Mucosa of stomach (tissue), 1 donor: ENCODE data around the gene RNF151.
A peak's percentile ranks its signal among the peaks of the same experiment; 100 is the strongest.

Source experiments
- H3K27me3 ChIP-seq: one replicate; pipeline ENCODE4 v1.7.0; 2013; ENCODE audit warnings: mild to moderate bottlenecking, low read length; ENCODE audit not compliant: control insufficient read depth, insufficient read depth
- H3K36me3 ChIP-seq: one replicate; pipeline ENCODE4 v1.7.0; 2013; ENCODE audit warnings: low read length; ENCODE audit not compliant: control insufficient read depth, insufficient read depth
- H3K4me1 ChIP-seq: one replicate; pipeline ENCODE4 v1.7.0; 2013; ENCODE audit warnings: mild to moderate bottlenecking, low read length; ENCODE audit not compliant: control insufficient read depth, insufficient read depth
- H3K4me3 ChIP-seq: one replicate; pipeline ENCODE4 v1.7.0; 2013; ENCODE audit warnings: low read length
- H3K9ac ChIP-seq: one replicate; pipeline ENCODE4 v1.7.0; 2013; ENCODE audit warnings: mild to moderate bottlenecking, low read length, moderate library complexity
- H3K9me3 ChIP-seq: one replicate; pipeline ENCODE4 v1.7.0; 2013; ENCODE audit warnings: mild to moderate bottlenecking, low read length, moderate library complexity; ENCODE audit not compliant: control insufficient read depth
- donor health status: Pancreatic carcinoma.

Gene RNF151

DNA sequence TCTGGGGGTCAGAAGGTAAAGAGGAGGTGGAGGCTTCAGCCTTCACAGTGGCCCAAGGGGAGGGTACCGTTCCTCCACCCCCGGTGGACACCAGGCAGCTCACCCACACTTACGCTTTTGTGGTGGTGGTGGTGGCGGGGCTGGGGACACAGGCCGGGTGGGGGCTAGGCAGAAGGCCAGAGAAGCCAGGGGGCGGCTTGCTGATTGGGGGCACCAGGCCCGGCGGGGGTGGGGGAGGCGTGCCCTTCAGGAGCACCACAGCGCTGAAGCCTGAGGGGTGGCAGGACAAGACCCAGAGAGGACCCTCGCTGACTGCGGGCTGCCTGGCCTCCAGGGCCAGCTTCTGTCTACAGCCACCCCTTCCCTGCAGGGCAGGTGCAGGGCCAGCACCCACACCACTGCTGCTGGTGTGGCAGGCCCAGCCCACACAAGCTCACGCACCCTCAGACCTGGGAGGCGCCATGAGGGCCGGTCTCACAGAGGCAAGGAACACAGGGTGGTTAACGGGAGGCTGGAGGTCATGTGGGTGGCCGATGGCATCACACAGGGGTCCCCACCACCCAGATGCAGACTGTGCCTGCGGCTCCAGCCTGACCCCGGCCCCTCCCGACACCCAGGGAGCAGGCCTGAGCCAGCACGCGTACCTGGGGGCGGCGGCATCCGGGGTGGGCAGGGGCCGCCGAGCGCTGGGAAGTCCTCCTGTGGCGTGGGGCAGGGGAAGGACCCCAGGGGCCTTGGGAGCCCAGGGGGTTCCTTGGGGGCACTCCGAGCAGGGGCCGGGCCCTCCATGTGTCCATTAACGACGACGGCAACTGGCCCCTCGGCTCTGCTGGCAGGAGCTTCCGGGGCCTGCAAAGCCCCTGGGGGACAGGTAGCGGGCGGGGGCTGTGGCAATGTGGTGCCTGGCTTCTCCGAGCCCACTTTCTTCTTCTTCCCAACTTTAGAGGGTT is 32.5 kb downstream of the RNF151 start:
- Histone ChIP-seq H3K9ac (no peak overlapping the region), H3K36me3 (peaks cover 5% of the 10 kb centered on the region), H3K4me1 (peaks cover 8% of the 10 kb centered on the region), H3K27me3 (no peaks in the 10 kb centered on the region), H3K4me3 (no peak overlapping the region), H3K9me3 (no peaks in the 10 kb centered on the region)

DNA sequence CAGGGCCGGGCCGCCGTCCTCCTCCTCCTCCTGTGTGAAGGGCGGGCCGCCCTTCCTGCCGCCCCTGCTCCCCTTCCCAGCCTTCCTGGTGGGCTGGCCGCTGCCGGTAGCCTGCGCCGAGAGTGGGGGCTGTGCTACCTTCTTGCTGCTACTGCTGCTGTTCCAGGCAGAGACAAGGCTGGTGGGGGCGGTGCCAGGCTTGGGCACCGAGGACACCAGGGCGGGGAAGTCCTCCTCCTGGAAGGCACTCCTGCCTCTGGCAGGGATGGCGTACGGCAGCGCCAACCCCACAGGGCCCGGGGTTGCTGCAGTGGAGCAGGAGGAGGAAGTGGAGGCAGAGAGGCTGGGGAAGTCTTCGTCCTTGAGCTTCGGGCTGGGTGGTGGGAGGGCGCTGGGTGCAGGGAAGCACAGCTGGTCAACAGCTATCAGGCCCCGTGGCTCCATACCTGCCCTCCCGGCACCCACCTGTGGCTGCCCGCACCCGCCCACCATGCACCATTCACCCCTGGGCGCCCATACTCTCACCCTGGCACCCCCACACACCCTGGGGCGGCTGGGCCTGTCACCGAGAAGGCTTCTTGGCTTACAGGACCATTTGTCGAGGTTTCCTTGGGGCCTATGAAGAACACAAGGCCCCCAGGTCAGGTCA is 33.3 kb downstream of the RNF151 start:
- Histone ChIP-seq H3K4me3 (no peak overlapping the region), H3K4me1 (peaks cover 17% of the 10 kb centered on the region), H3K27me3 (no peaks in the 10 kb centered on the region), H3K9me3 (no peaks in the 10 kb centered on the region), H3K36me3 (peaks cover 5% of the 10 kb centered on the region), H3K9ac (no peak overlapping the region)

- peaks cover 27% of the 10 kb centered on the region for H3K4me1 ChIP-seq
- peaks cover 5% of the 10 kb centered on the region for H3K36me3 ChIP-seq
- H3K4me3 ChIP-seq: no peak overlapping the region
- H3K9ac ChIP-seq: no peak overlapping the region
- H3K9me3 ChIP-seq: no peaks in the 10 kb centered on the region
- H3K27me3 ChIP-seq: no peaks in the 10 kb centered on the region
These were observed 34.4 kb downstream of the RNF151 start for GRCh38 chr16:2001035-2001434.

- Histone ChIP-seq H3K27me3 (no peaks in the 10 kb centered on the region), H3K4me1 (peaks cover 34% of the 10 kb centered on the region), H3K9ac (no peak overlapping the region), H3K36me3 (peaks cover 5% of the 10 kb centered on the region), H3K4me3 (no peak overlapping the region), H3K9me3 (no peaks in the 10 kb centered on the region)
These were observed 35.0 kb downstream of the RNF151 start for GRCh38 chr16:2001456-2002355.

GRCh38 chr16:2002406-2003230 is 36.0 kb downstream of the RNF151 start:
- H3K4me3 ChIP-seq: no peak overlapping the region
- no peaks in the 10 kb centered on the region for H3K27me3 ChIP-seq
- H3K9me3 ChIP-seq: no peaks in the 10 kb centered on the region
- H3K9ac ChIP-seq: no peak overlapping the region
- peaks cover 5% of the 10 kb centered on the region for H3K36me3 ChIP-seq
- peaks cover 42% of the 10 kb centered on the region for H3K4me1 ChIP-seq

GRCh38 chr16:2003231-2003826 is 36.7 kb downstream of the RNF151 start:
- no peak overlapping the region for H3K4me3 ChIP-seq
- peaks cover 5% of the 10 kb centered on the region for H3K36me3 ChIP-seq
- H3K9ac ChIP-seq: peak overlapping the region; percentile 44
- peaks cover 49% of the 10 kb centered on the region for H3K4me1 ChIP-seq
- no peaks in the 10 kb centered on the region for H3K27me3 ChIP-seq
- no peaks in the 10 kb centered on the region for H3K9me3 ChIP-seq

GRCh38 chr16:2003827-2004641 is 37.4 kb downstream of the RNF151 start:
- no peak overlapping the region for H3K4me3 ChIP-seq
- H3K9ac ChIP-seq: peak overlapping the region; percentile 44
- H3K36me3 ChIP-seq: peaks cover 5% of the 10 kb centered on the region
- no peaks in the 10 kb centered on the region for H3K27me3 ChIP-seq
- no peaks in the 10 kb centered on the region for H3K9me3 ChIP-seq
- peaks cover 56% of the 10 kb centered on the region for H3K4me1 ChIP-seq

DNA sequence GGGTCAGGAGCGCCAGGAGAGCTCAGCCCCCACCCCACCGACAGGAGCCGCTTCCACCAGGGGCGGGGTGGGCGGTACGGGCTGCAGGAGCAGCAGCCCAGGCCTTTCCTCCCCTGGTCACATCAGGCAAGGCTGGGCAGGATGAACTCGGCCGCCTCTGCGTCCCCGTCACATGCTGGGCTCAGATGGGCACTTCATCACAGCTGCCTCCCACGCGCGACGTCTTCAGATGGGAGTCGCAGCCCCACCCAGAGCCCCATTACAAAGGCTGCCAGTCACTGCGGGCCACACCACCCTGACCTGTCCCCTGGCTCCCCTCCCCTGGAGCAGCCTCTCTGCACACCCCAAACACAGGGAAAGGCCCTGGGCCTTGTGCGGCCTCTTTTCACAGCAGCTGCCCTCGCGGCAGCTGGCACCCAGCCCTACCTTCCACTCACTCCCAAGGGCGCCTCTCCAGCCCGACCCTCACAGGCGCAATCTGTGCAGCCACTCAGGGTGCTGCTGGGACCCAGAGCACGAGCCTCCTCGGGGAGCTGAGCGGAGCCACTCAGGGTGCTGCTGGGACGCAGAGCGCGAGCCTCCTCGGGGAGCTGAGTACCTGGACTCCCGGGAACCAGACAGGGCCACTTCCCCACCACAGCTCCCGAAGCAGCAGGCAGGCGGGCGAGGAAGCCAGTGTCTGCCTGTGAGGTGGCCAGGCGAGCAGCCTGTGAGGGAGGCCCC is 38.3 kb downstream of the RNF151 start:
- peaks cover 57% of the 10 kb centered on the region for H3K4me1 ChIP-seq
- peaks cover 5% of the 10 kb centered on the region for H3K36me3 ChIP-seq
- no peaks in the 10 kb centered on the region for H3K9me3 ChIP-seq
- H3K27me3 ChIP-seq: no peaks in the 10 kb centered on the region
- no peak overlapping the region for H3K4me3 ChIP-seq
- H3K9ac ChIP-seq: peak overlapping the region; percentile 29

DNA sequence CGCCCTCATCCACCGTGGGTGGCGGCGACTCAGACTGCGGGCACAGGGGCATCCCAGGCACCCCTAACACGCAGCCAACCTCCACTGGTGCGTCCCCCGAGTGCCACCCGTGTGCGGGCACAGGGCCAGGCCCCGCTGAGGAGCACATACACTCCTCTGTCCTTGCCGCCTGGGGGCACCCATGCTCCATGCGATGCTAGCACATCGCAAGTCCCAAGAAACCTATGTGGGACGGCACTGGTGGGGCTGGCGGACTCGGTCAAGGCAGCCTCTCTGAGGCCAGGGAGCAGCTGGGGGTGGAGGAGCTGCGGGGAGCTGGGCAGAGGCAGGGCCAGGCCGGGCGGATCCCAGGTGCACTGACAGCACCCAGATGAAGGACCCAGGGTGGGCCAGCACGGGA is 39.0 kb downstream of the RNF151 start:
- no peak overlapping the region for H3K4me3 ChIP-seq
- peaks cover 5% of the 10 kb centered on the region for H3K36me3 ChIP-seq
- no peaks in the 10 kb centered on the region for H3K9me3 ChIP-seq
- H3K9ac ChIP-seq: no peak overlapping the region
- peaks cover 64% of the 10 kb centered on the region for H3K4me1 ChIP-seq
- H3K27me3 ChIP-seq: no peaks in the 10 kb centered on the region

DNA sequence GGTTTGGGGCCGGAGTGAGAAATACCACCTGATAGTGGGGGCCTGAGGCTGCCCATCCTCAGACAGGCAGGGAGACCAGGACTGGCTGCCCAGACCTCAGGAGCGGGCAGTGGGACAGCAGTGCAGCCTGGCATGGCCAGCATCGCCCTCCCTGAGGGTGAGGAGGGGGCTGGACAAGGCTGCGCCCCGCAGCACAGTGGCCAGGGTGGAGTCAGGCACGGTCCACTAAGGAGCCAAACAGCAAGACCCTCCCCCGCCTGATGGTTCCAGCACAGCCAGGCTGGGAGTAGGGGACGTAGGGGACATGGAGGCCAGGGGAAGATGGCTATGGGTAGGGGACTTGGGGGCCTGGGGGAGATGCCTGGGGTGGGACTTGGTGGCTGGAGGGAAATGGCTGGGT is 39.7 kb downstream of the RNF151 start:
- Histone ChIP-seq H3K27me3 (no peaks in the 10 kb centered on the region), H3K9ac (no peak overlapping the region), H3K4me3 (no peak overlapping the region), H3K36me3 (peaks cover 5% of the 10 kb centered on the region), H3K4me1 (peaks cover 65% of the 10 kb centered on the region), H3K9me3 (no peaks in the 10 kb centered on the region)
